NCI-H2107 treated with DMSO at 0.1 percent for 48 hours (cell line): ENCODE results near the gene GPR142.
"Not testable (repeated sequence)": the region's sequence is repeated elsewhere in the genome, so short reads cannot be mapped to it uniquely, and the experiment has no call there.

Experiments used
- DNase-seq: peaks from one replicate; lab custom pipeline; 2025; ENCODE audit not compliant: unreplicated experiment; lab: John Stamatoyannopoulos, UW

The GPR142 gene

GRCh38 chr17:74390680-74391653 is 23.7 kb downstream of the GPR142 start:
- DNase-seq, result no peak

DNA sequence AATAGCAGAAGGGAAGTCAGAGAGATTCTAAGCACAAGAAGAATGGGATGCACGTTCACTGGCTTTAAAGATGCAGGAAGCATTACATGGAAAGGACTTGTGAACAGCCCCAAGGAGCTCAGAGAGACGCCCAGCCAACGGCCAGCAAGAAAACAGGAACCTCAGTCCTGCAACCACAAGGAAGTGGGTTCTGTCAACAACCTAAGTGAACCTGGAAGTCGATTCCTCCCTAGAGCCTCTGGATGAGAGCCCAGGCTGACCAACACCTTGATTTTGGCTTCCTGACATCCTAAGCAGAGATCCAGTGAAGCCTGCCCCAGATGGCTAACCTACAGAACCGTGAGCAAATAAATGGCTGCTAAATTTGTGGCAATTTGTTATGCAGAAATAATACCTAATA is 24.5 kb downstream of the GPR142 start:
- DNase-seq, result no peak

DNA sequence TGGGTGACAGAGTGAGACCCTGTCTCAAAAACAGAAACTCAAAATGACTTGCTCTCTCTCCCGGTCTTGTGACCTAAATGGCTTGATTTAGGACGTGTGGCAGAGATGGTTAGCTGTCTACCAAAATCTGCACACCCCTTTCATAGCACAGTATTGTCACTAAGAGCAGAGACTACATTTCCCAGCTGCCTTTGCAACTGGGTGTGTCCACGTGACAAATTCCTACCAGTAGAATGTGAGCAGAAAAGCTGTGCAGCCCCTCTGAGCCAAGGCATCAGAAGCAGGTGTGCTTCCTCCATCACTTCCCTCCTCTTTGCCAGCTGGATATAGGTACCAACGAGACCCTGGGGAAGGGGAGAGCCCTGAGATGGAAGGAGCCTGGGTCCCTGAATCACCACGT is 25.5 kb downstream of the GPR142 start:
- DNase-seq, result no peak

DNA sequence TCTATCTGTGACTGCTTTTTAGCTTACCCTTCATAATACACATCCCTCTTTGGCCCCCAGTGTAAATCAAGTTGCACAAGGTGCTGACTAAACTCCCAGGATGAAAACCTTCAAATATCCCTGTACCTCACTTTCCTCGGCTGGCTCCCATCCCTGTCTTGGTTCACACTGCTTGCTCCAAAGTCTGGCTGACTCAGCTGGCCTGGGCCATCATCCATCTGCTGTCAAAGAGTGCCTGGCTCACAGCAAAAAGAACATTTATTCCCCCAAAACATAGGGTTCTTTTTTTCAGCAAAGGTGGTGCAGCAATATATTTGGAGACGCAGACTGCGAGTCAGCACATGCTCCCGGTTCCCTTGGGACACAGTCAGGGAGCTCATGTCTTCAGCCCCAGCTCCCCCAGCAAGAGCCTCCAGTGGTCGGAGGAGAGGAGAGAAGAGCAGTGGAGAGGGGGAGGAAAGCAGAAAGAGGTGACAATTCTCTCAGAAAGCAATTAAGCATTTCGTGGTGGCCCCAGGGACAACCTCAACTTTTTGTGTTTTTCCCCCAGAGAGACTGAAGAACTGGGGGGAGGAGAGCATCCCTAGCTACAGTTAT is 26.1 kb downstream of the GPR142 start:
- DNase-seq, result no peak

GRCh38 chr17:74394275-74394950 is 27.1 kb downstream of the GPR142 start:
- no peak for DNase-seq

DNA sequence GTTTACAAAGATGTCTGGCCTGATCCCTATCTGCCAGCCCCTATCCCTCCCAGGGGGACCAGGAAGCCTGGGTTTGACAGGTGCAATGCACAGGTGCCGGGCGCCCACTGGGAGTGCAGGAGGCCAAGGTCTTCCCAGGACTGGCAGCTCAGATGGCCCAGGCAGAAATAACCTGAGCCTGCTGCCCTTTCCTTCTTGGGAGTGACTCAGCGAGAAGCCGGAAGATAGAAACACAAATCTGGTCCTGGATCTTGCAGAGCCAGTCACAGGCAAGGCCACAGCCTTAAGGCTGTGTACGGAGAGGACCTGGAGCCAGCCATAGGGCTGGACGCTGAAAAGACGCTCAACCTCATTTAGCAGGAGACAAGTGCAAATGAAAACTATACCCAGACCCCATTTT is 27.7 kb downstream of the GPR142 start:
- no peak for DNase-seq

DNA sequence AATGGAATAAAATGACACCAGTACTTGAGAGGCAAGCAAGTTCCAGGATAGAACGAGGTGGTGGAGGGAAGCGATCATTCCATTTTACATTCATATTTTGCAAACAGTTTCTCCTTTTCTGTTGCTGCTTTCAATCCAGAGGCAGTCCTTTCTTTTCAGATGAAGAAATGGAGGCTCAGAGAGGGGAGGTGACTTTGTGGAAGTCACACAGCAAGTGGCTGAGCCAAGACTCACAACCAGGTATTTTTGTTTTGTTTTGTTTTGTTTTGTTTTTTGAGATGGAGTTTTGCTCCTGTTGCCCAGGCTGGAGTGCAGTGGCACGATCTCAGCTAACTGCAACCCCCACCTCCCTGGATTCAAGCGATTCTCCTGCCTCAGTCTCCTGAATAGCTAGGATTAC is 29.3 kb downstream of the GPR142 start:
- DNase-seq, result no peak

DNA sequence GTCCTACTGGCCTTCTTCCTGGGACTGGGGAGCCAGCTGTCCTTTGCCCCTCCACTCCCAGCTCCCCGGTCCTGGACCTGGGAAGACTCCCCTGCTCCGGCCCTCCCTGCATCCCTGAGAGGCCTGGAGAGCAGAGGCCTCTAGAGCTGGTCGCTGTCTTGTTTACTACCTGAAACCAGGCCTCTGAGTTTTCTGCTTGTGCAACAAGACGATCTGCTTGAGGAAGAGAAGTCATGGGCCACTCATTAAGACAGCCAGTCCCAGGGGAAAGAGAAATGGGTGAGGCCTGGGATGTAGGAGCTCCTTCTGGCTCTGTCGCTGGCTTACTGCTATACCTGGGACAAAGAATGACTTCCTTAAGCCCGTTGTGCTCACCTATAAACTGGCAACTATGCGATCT is 34.7 kb downstream of the GPR142 start:
- DNase-seq, result no peak

DNA sequence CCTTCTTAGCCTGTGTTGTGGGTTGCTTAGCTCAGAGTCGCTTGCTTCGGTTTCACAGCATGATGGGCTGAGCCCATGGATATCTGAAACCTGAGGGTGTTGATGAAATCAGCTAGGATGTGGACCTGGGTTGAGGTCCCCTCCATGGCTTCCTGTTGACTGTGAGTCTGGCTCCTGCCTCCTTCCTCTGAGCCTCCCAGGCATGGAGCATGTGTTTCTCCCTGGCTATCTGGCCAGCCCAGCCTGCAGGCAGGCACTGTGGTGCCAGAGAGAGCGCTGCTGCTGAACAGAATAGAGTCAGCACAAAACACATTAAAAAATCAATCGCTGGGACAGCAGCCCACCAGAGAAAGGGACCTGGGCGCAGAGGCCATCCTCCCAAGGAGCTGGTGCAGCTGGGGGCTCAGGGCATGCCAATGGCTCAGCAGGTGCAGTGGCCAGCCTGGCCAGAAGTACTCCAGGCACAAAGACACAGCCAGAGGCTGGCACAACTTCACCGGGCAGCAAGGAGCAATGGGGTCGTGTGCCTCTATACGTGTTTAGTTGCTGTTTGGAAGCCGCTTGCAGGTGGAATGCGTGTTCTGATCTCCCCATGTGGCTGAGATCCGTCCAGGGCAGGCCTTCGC is 36.3 kb downstream of the GPR142 start:
- DNase-seq, result no peak

- no peak for DNase-seq
These were observed 36.9 kb downstream of the GPR142 start for GRCh38 chr17:74404218-74404617.

DNA sequence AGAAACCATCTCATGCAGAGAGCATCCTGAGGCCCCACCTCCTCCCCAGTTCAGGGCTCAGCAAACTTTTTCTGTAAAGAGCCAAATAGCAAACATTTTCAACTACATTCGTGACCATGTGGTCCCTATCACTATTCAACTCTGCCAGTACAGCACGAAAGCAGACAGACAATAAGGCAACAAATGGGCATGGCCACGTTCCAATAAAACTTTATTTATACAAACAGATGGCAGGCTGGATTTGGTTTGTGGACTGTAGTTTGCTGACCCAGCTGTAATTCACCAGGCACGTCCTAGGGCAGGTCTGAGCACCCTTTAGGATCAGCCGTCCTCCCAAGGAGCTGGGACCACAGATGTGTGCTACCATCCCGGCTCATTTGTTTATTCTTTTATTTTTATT is 37.5 kb downstream of the GPR142 start:
- DNase-seq, result no peak

GRCh38 chr17:74405311-74405710 is 38.0 kb downstream of the GPR142 start:
- not testable (repeated sequence) for DNase-seq

GRCh38 chr17:74407384-74407783 is 40.1 kb downstream of the GPR142 start:
- DNase-seq, result no peak

GRCh38 chr17:74408262-74408661 is 41.0 kb downstream of the GPR142 start:
- no peak for DNase-seq

DNA sequence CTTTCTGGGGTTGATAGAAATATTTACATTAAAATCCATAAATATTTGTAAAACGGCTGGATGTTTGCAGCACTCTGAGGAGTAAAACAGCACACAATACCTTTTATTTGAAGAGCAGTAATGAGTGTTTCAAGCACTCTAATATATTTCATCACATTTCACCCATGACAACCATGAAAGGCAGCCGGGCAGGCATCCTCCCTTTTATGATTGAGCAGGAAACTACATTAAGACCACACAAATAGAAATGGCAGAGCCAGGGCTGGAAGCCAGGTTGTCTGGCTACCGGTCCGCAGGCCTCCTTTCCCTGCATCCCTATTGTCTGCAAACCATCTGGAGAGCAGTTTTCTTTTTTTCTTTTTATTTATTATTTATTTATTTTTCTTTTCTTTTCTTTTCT is 41.5 kb downstream of the GPR142 start:
- peak; percentile 79 for DNase-seq

DNA sequence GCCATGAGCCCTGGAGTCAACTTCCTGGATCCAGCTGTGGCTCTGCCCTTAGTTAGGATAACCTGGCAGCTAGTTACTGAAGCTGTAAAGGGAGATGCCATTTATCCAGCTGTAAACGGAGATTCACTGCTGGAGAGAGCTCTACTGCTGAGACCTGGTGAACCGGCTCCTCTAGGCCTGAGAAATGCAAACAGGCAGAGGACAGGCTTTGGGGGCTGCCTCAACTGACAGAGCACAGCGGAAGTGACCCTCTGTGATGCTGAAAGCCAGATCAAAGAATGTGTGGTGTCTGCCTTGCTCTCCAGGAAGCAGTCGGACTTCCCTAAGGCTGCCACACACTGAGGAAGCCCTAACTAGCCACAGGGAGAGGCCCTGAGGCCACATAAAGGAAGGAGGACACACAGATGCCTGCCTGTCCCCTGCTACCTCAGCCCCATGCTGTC is 42.7 kb downstream of the GPR142 start:
- no peak for DNase-seq

DNA sequence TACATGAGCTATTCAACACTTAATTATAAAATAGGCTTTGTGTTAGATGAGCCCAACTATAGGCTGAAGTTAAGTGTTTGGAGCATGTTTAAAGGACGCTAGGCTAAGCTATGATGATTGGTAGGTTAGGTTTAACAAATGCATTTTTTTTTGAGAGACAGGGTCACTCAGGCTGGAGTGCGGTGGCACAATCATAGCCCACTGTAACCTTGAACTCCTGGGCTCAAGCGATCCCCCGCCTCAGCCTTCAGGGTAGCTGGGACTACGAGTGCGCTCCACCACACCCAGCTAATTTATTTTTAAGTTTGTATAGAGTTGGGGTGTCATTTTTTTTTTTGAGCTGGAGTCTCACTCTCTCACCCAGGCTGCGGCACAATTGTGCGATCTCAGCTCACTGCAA is 45.3 kb downstream of the GPR142 start:
- DNase-seq, result no peak

GRCh38 chr17:74413491-74413890 is 46.2 kb downstream of the GPR142 start:
- no peak for DNase-seq

GRCh38 chr17:74414510-74414909 is 47.2 kb downstream of the GPR142 start:
- no peak for DNase-seq

DNA sequence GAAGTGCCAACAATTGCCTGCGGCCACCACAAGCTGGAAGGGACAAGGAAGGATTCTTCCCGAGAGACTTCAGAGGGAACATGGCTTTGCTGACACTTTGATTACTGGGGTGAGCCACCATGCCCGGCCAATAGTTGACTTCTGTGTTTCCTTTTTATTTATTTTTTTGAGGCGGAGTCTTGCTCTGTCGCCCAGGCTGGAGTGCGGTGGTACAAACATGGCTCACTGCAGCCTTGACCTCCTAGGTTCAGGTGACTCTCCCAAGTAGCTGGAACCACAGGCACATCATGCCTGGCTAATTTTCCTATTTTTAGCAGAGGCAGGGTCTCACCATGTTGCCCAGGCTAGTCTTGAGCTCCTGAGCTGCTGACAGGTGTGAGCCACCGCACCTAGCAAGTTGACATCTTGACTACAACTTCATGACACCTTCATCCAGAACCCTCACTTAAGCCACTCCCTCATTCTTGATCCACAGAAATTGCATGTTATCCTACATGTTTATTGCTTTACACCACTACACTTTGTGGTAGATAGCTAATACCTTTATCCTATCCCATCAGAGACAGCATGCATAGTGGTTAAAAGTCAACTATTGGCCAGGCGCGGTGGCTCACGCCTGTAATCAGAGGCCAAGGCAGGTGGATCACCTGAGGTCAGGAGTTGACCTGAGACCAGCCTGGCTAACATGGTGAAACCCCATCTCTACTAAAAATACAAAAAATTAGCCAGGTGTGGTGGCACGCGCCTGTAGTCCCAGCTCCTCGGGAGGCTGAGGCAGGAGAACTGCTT is 48.5 kb downstream of the GPR142 start:
- no peak for DNase-seq
